Glutamatergic neuron (in vitro differentiated cells): Measurements from ENCODE around the gene MLC1. TPM values are rescaled to one million over a fixed set of nuclear protein-coding genes. Genes with fewer than 3 reads are reported as not detected.

Experiments
- DNase-seq: peaks from one replicate; pipeline ENCODE4 v3.0.0; 2022
- H3K27ac Mint-ChIP-seq: one replicate; pipeline ENCODE4 v1.8.0; 2020; ENCODE audit warnings: mild to moderate bottlenecking, mixed read lengths, inconsistent platforms; ENCODE audit not compliant: unreplicated experiment
- H3K27me3 Mint-ChIP-seq: one replicate; pipeline ENCODE4 v1.8.0; 2020; ENCODE audit warnings: mild to moderate bottlenecking, moderate library complexity, mixed read lengths, inconsistent platforms; ENCODE audit not compliant: unreplicated experiment
- H3K36me3 Mint-ChIP-seq: one replicate; pipeline ENCODE4 v1.8.0; 2020; ENCODE audit warnings: mild to moderate bottlenecking, mixed read lengths, inconsistent platforms; ENCODE audit not compliant: unreplicated experiment
- H3K4me1 Mint-ChIP-seq: one replicate; pipeline ENCODE4 v1.8.0; 2020; ENCODE audit warnings: mild to moderate bottlenecking, low read depth, mixed read lengths, inconsistent platforms; ENCODE audit not compliant: unreplicated experiment
- H3K4me3 Mint-ChIP-seq: one replicate; pipeline ENCODE4 v1.8.0; 2020; ENCODE audit warnings: mild to moderate bottlenecking, mixed read lengths, inconsistent platforms; ENCODE audit not compliant: unreplicated experiment
- H3K9me3 Mint-ChIP-seq: one replicate; pipeline ENCODE4 v1.8.0; 2020; ENCODE audit warnings: mild to moderate bottlenecking, moderate library complexity, mixed read lengths, inconsistent platforms; ENCODE audit not compliant: unreplicated experiment
- total RNA-seq: library from RNA; stranded (reverse); fragmentation: NEBNext Ultra II Directional; extraction: Animal tissue kit (Norgen Biotek cat#: 25700); gene quantifications from one replicate; pipeline ENCODE4 v1.2.1, GENCODE V29; 2021; ENCODE audit not compliant: unreplicated experiment
- TF ChIP-seq, protein P1 (sequence below): fragments of 200-600 bp; sonication (generic); IDR thresholded peaks from one replicate; pipeline ENCODE4 v1.5.0; 2021; ENCODE audit not compliant: partially characterized antibody, unreplicated experiment

MLC1 gene
- total RNA-seq, 1 donor from 2014 or later, result not detected

DNA sequence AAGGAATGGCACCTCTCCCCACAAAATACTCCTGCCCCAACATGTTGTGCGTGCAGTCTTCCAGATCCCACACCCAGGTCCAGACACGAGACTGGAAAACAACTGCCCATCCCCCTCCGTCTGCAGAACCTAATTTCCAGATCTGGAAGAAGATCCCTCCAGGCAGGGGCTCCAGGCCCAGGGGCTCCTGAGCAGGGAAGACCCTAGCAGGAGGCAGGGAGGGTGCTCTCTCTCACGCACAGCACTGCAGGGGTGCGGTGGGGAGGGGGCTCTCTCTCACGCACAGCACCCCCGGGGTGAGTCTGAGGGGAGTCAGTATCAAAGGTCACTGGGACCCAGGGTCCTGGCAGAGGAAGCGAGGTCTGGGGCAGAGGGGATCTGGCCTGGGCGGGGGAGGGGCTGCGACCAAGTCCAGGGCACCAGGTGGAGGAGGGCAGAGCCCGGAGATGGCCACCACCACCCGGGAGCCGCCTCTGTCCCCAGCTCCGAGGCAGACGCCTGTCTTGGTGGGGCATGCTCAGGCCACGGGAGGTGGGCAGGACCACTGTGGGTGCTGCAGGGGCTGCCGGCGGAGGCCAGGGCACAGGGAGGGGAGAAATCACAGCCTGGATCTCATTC, 1.7 kb downstream of the MLC1 start:
- Mint-ChIP-seq H3K36me3 (no peaks in the 10 kb centered on the region), H3K9me3 (peaks cover 2% of the 10 kb centered on the region), H3K27ac (no peak overlapping the region), H3K27me3 (no peaks in the 10 kb centered on the region), H3K4me1 (peaks cover 7% of the 10 kb centered on the region), H3K4me3 (no peak overlapping the region)
- TF ChIP-seq, protein P1, sequence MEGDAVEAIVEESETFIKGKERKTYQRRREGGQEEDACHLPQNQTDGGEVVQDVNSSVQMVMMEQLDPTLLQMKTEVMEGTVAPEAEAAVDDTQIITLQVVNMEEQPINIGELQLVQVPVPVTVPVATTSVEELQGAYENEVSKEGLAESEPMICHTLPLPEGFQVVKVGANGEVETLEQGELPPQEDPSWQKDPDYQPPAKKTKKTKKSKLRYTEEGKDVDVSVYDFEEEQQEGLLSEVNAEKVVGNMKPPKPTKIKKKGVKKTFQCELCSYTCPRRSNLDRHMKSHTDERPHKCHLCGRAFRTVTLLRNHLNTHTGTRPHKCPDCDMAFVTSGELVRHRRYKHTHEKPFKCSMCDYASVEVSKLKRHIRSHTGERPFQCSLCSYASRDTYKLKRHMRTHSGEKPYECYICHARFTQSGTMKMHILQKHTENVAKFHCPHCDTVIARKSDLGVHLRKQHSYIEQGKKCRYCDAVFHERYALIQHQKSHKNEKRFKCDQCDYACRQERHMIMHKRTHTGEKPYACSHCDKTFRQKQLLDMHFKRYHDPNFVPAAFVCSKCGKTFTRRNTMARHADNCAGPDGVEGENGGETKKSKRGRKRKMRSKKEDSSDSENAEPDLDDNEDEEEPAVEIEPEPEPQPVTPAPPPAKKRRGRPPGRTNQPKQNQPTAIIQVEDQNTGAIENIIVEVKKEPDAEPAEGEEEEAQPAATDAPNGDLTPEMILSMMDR, result no peak
- no peak for DNase-seq

DNA sequence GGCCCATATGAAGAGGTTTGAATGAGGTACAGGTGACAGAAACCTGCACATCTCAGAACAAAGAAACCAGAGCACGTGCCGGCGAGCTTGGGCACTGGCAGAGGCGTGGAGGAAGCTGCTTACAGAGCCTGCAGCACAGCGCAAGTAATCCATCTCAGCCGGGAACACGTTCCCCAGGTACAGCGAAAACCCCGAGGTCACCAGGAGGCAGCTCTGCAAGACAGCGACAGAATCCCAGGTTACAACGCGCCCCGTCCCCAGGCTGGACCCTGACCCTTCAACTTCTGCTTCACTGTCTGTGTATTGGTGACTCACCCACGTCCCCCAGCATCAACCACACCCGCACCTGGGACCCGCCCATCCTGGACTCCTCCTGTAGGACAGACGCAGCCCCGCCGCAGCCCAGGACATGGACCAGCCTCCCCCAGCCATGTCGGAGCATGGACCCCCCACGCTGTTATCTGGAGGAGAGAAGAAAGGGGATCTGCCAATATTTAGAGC, 2.2 kb downstream of the MLC1 start:
- no peaks in the 10 kb centered on the region for H3K27me3 Mint-ChIP-seq
- peaks cover 7% of the 10 kb centered on the region for H3K4me1 Mint-ChIP-seq
- H3K9me3 Mint-ChIP-seq, result peaks cover 5% of the 10 kb centered on the region
- H3K27ac Mint-ChIP-seq, result no peak overlapping the region
- no peaks in the 10 kb centered on the region for H3K36me3 Mint-ChIP-seq
- DNase-seq, result no peak
- peak overlapping the region; percentile 15 for H3K4me3 Mint-ChIP-seq
- TF ChIP-seq, protein P1, result no peak

DNA sequence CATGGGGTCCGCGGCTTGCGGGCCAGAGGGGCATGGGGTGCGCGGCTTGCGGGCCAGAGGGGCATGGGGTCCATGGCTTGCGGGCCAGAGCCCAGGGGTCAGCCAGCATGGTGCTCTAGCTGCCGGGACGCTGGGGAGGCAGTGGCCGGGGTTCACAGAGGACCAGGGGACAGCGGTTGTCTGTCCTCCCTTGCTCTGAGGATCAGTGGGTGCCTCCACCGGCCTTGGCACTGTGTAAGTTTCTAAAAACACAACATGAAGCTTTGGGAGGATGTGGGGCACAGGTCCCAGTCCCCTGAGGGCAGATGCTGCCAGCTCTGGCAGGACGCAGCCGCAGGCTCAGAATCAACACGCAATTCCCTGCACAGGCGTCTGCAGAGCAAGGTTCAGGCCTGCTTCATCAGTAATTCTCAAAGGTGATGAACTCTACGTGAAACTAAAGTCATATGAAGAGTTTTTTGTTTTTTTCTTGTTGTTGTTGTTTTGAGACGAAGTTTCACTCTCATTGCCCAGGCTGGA, 3.0 kb downstream of the MLC1 start:
- H3K27me3 Mint-ChIP-seq, result no peaks in the 10 kb centered on the region
- H3K4me3 Mint-ChIP-seq, result no peak overlapping the region
- H3K36me3 Mint-ChIP-seq, result no peaks in the 10 kb centered on the region
- H3K9me3 Mint-ChIP-seq, result peaks cover 5% of the 10 kb centered on the region
- H3K4me1 Mint-ChIP-seq, result peaks cover 7% of the 10 kb centered on the region
- DNase-seq, result no peak
- TF ChIP-seq, protein P1, result no peak
- H3K27ac Mint-ChIP-seq, result no peak overlapping the region

DNA sequence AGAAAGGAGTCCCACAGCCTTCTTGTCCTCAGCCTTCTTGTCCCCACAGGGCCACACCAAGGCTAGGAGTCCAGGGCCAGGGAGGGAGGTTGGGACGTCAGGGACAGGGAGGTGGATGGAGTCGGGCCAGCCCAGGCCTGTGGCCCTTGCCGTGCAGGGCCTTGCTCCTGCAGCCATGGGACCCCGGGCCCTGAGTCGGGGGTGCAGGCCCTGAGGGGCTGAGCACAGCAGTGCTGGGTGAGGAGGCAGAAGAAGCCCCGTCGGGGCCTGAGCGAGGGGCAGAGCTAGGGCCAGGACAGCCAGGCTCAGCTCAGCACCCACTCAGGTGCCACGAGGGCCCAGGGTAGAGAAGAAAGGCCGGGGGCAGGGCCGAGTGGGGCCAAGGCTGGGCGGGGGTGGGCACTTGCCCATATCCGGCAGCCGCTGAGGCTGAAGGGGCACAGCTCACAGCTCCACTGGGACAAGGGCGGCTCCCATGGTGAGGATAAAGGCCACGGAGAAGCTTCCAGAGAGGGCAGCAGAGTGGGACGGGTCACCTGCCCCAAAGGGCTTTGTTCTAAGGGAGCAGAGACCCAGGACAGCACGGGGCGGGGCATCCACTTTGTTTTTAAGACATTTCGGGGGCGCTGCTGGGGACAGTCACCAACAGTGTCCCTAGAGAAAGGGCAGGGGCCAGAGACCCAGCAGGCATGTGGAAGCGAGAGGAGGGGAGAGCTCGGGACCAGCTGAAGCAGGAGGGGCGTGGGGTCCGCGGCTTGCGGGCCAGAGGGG, 3.6 kb downstream of the MLC1 start:
- Mint-ChIP-seq H3K36me3 (no peaks in the 10 kb centered on the region), H3K4me3 (no peak overlapping the region), H3K27ac (no peak overlapping the region), H3K4me1 (peaks cover 9% of the 10 kb centered on the region), H3K27me3 (no peaks in the 10 kb centered on the region), H3K9me3 (peaks cover 5% of the 10 kb centered on the region)
- TF ChIP-seq, protein P1, result no peak
- no peak for DNase-seq

DNA sequence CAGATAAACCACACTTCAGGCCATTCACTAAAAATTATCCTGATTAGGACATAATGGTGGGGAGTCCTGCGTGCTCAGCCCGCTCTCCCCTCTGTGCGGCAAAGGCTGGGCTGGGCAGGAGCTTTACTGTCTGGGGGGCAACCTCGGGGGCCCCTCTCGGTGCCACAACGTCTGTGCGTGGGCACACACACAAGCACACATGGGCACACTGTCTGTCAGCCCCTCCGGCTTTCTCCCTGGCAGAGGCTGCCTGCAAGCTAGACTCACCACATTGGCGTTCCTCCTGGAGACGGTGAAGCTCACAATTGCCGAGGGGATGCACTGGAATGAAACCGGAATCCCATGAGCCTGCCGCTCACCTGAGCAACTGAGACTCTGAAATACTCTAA, 5.2 kb downstream of the MLC1 start:
- TF ChIP-seq, protein P1, result no peak
- Mint-ChIP-seq H3K27me3 (no peaks in the 10 kb centered on the region), H3K36me3 (no peaks in the 10 kb centered on the region), H3K27ac (no peak overlapping the region), H3K9me3 (peaks cover 5% of the 10 kb centered on the region), H3K4me1 (peaks cover 12% of the 10 kb centered on the region), H3K4me3 (no peak overlapping the region)
- no peak for DNase-seq
